HG03354 (cell line): ENCODE measurements around the gene FCHSD2.

Experiments
- ATAC-seq: cut with Tn5 transposase; IDR thresholded peaks from one replicate; pipeline ENCODE4 v1.9.1; 2021; ENCODE audit warnings: mild to moderate bottlenecking; ENCODE audit not compliant: unreplicated experiment, poor library complexity, severe bottlenecking

The FCHSD2 gene

GRCh38 chr11:73142128-73142377 lies at the start of gene FCHSD2:
Gene FCHSD2 (minus strand): TSS chr11:73142318. CDS start chr11:73141877, 441 bp downstream.
- no peak for ATAC-seq

DNA sequence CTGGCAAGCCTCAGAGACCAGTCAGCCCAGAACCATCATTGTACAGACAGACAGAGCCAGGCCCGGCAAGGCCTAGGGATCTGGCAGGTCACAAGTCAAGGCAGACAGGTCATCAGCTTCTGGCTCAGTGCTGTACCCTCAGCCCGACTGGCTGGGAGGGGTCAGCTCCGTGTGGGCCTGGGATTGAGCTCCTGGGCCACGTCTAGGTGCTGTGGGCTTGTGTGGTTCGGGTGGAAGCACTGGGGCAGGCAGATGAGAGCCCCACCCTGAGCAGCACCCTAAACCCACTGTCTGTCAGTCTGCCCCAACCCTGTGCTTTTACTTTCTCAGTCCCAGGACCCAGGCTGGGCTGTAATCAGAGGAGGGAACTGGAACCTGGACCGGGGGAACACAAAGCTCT lies 49.0 kb upstream of the FCHSD2 start:
- ATAC-seq: no peak

GRCh38 chr11:73190557-73190885 lies 48.4 kb upstream of the FCHSD2 start:
- ATAC-seq: no peak

GRCh38 chr11:73189723-73190556 lies 47.8 kb upstream of the FCHSD2 start:
- no peak for ATAC-seq

DNA sequence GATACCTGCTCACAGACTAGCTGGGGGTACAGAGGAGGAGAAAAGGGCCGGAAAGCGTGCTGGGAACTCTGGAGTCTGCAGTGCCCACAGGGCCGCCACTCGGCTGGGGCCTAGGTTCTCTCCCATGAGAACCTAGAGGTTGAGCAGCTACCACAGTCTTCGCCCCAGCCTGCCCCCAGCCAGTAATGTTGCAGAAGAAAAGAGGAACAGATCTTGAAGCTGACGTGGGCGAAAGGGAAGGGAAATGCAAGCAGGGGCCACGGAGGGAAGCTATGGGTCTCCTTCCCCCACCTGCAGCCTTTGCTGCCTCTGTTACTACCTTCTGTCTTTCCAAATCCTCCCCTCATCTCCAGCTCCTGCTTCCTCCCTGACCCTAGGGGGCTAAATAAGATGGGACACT lies 47.2 kb upstream of the FCHSD2 start:
- ATAC-seq: no peak

- no peak for ATAC-seq
These were observed 46.2 kb upstream of the FCHSD2 start for GRCh38 chr11:73188301-73188700.

GRCh38 chr11:73187854-73188253 lies 45.7 kb upstream of the FCHSD2 start:
- no peak for ATAC-seq

- no peak for ATAC-seq
These were observed 44.8 kb upstream of the FCHSD2 start for GRCh38 chr11:73186886-73187285.

DNA sequence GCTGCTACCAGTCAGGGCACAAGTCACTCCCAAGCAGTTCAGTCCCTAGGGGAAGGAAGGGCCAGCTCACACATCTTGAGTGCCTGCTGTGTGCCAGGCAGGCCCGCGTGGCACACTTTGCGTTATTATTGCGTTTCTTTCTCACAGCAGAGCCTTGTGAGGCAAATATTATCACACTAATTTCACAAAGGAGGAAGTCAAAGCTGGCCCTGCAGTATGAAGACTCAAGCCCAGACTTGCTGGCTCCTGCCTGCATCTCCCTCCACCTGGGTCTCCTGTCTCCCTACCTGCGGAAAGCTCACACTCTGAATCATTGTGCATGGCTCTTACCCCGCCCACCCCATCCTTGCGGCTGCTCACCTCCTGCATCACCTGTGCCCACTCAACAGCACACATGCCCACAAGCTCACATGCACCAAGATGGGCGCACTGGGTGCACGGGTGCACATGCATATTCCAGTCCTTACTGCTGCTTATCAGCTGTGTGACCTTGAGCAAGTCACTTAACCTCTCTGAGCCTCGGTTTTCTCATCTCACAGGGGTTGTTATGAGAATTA lies 44.3 kb upstream of the FCHSD2 start:
- ATAC-seq: no peak

DNA sequence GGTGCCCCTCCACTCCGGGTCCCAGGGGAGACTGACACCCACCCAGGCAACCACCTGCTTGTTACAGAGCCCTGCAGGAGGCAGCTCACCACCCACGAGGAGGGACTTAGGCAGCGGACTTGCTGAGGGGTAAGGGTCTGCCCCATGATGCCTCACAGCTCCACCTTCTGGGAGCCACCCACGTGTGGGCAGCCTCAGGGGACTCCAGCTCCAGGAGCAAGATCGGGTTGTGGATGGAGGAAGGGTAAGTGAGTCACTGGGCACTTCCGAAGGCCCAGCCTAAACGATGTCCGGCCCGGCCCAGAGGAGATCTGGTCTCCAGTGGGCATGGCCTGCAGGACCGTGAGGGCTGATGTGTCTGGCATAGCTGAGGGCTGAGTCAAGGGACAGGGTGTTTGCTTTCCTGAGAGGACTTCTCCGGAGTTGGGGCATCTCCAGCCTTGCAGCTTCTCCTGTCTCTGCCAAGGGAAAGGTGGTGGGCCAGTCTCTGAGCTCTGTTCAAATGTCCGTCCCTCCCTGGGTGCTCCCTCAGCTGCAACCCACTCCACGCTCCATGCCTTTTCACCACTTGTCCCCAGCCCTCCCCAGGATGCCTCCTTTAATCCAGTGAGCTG lies 43.7 kb upstream of the FCHSD2 start:
- no peak for ATAC-seq

- peak; percentile 54 for ATAC-seq
These were observed 43.0 kb upstream of the FCHSD2 start for GRCh38 chr11:73184953-73185671.

DNA sequence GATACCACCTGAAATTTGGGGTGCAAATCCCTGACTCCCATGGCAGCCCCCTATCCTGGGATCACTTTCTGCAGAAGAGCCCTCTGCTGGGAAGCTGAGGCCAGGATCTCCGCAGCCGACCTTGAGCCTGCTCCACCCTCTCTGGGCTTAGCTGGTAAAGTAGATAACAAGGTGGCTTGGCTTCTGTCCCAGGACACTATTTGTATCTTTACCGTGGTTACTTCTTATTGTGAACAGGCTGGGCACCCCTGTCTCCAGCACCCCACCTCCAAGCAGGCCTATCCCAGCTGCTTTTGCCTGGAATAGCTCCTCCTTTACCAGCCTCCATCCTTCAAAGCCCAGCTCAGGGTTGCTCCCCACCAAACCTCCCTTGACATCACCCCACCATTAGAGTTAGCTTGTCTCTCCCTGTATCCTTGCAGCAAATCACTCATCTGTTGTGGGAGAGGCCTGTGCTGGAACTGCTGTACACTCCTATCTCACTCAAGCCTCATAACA lies 40.8 kb upstream of the FCHSD2 start:
- ATAC-seq: no peak

GRCh38 chr11:73178681-73179080 lies 36.6 kb upstream of the FCHSD2 start:
- no peak for ATAC-seq

DNA sequence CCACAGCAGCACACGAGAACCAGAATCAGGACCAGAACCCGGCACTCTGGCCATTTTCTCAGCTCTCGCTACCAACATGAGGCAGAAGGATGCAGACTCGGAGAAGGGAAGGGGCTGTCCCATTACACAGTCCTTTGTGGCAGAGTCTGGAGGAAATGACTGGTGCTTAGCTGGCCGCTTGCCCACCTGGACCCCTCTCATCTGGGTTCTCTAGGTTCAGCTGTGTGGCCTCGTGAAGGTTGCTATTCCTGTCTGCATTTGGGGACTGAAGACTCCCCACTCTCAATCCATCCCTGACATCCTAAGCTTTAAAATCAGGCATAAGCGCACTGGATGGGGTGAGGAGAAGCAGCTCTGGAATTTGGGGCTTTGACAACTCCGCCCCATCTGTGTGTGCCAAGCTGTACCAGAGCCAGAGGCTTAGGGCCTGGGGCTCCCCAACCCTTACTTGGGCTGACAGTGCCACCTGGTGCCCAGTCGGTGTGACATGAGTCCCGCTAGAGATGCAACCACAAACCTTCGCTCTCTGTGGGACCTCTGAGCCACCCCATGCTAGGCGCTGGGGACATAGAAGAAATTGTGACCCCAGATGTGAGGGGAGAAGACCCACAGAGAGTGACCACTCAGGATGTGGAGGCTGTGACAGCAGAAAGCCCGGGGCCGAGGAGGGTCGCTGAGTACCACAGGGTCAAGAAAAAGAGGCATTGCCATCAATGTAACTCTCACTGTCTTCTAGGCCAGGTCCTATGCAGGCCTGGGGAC lies 35.8 kb upstream of the FCHSD2 start:
- peak; percentile 86 for ATAC-seq

GRCh38 chr11:73177380-73177777 lies 35.3 kb upstream of the FCHSD2 start:
- no peak for ATAC-seq

DNA sequence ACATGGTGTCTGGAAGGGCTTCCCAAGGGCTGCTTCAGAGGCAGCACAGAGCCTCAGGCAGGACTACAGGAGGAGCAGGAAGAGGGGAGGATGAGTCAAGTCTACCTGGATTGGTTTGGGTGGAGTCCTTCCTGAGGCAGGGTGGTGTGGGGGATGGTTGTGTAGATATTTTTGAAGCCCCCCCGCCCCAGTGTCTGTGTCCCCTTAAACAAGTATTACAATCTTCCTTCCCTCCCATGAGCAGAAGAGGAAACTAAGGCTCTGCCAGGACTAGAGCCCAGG lies 34.7 kb upstream of the FCHSD2 start:
- ATAC-seq: no peak

DNA sequence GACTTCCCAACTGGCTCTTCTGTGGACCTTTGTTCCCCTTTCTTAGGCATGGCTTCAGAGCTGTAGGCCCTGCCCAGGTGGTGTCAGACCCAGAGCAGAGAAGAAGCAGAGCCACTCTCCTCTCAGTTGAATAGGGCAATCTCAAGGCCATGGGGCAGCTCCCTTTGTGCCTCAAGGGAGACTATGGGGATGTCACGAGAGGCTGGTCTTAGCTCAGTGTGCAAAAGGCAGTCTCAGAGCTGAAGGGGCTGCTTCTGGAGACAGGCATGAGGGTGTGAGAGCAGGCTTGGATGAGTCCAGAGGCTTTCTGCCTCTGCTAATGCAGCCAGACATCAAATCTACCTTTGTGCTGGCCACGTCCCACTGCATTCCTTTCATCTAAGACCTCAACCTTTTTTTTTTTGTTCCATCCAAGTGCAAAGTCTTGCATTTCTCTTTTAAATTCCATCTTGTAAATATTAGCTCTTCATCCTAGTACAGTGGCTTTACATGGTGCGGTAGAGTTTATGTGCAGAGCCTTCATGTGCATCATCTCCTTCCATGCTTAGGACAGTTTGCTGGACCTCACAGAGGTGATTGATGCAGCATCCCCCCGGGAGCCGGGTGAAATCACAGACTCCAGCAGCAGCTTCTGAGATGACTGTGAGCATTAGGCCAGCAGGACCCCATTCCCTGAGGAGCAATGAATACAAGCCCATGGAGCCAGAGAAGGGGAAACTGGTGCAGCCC lies 34.2 kb upstream of the FCHSD2 start:
- ATAC-seq: no peak

GRCh38 chr11:73175551-73176144 lies 33.5 kb upstream of the FCHSD2 start:
- no peak for ATAC-seq

GRCh38 chr11:73174495-73174791 lies 32.3 kb upstream of the FCHSD2 start:
- ATAC-seq: no peak
